K562 (cell line): ENCODE results near the gene KMT2A. TPM values are rescaled to one million over a fixed set of nuclear protein-coding genes. Genes with fewer than 3 reads are reported as not detected.

Experiments used
- ATF7 ChIP-seq: fragments of 450-650 bp; IDR thresholded peaks from 2 replicates; pipeline ENCODE4 v1.7.1; 2014; ENCODE audit warnings: mild to moderate bottlenecking, moderate library complexity
- CEBPG ChIP-seq, 3 experiments: fragments of 200-800 bp in 1 of 3; sonication (Bioruptor generic) in 1 of 3; sonication (generic) in 1 of 3; formaldehyde crosslinking in 1 of 3; IDR thresholded peaks in 2 of 3; conservative IDR thresholded peaks in 1 of 3; 2 replicates each; pipeline versions ENCODE4 v1.6.1 to v1.8.0; 2016 to 2022; ENCODE audit warnings: missing compliant biosample characterization in 2 of 3, missing genetic modification characterization in 2 of 3, mild to moderate bottlenecking in 1 of 3, missing genetic modification reagents in 1 of 3
- CHD2 ChIP-seq: IDR thresholded peaks from 2 replicates; pipeline ENCODE4 v1.6.1; 2011; ENCODE audit warnings: low read depth, low read length
- CSDE1 ChIP-seq, 2 experiments: fragments of 450-650 bp; IDR thresholded peaks; 2 replicates each; pipeline ENCODE4 v1.6.1; 2016; ENCODE audit warnings: mild to moderate bottlenecking in 1 of 2
- DACH1 ChIP-seq: fragments of 450-650 bp; IDR thresholded peaks from 2 replicates; pipeline ENCODE4 v1.6.1; 2018; ENCODE audit not compliant: partially characterized antibody
- HDAC1 ChIP-seq, 2 experiments: fragments of 450-650 bp; IDR thresholded peaks; 2 replicates each; pipeline ENCODE4 v1.6.1; 2016 to 2017; ENCODE audit warnings: inconsistent platforms in 1 of 2, mild to moderate bottlenecking in 1 of 2, moderate library complexity in 1 of 2
- JUN ChIP-seq, 2 experiments: sonication (generic) in 1 of 2; formaldehyde crosslinking in 1 of 2; IDR thresholded peaks; 2 replicates each; pipeline versions ENCODE4 v1.6.1 to v1.8.0; 2012 to 2022; ENCODE audit warnings: borderline replicate concordance in 2 of 2, mild to moderate bottlenecking in 2 of 2, improper control_type of control experiment in 1 of 2, low read depth in 1 of 2, low read length in 1 of 2, missing genetic modification reagents in 1 of 2
- MBD2 ChIP-seq: sonication (generic); IDR thresholded peaks from 2 replicates; pipeline ENCODE4 v1.6.1; 2016; ENCODE audit warnings: low read depth, borderline replicate concordance
- MIER1 ChIP-seq: fragments of 450-650 bp; IDR thresholded peaks from 2 replicates; pipeline ENCODE4 v1.6.1; 2016; ENCODE audit warnings: antibody characterized with exemption, mild to moderate bottlenecking, low read depth
- NRF1 ChIP-seq, 2 experiments: fragments of 450-650 bp; IDR thresholded peaks in 1 of 2; conservative IDR thresholded peaks in 1 of 2; 2 replicates each; pipeline ENCODE4 v1.6.1; 2014; ENCODE audit warnings: mild to moderate bottlenecking in 2 of 2
- PRMT5 ChIP-seq: sonication (generic); formaldehyde crosslinking; IDR thresholded peaks from 2 replicates; pipeline ENCODE4 v1.5.0; 2020; ENCODE audit warnings: missing genetic modification reagents
- RFX7 ChIP-seq: fragments of 250-450 bp; sonication (Bioruptor Pico); IDR thresholded peaks from 2 replicates; pipeline ENCODE4 v1.5.1; 2021; ENCODE audit warnings: mild to moderate bottlenecking
- SAFB ChIP-seq: fragments of 200-400 bp; formaldehyde crosslinking; IDR thresholded peaks from 2 replicates; pipeline ENCODE4 v1.6.1; 2017; ENCODE audit warnings: low read depth, low read length, borderline replicate concordance
- SRF ChIP-seq, 2 experiments: fragments of 250-450, 450-650 bp in 1 of 2; sonication (Bioruptor Pico) in 1 of 2; sonication (generic) in 1 of 2; formaldehyde crosslinking; IDR thresholded peaks; 2 replicates each; pipeline versions ENCODE4 v1.5.0 to v1.5.1; 2020 to 2022; ENCODE audit warnings: mild to moderate bottlenecking in 1 of 2, missing genetic modification reagents in 1 of 2
- TEAD1 ChIP-seq, 2 experiments: fragments of 450-650 bp in 1 of 2; sonication (generic) in 1 of 2; formaldehyde crosslinking; IDR thresholded peaks; 2 replicates each; pipeline versions ENCODE4 v1.4.0 to v1.8.0; 2020 to 2022; ENCODE audit warnings: mild to moderate bottlenecking in 2 of 2, missing genetic modification reagents in 1 of 2
- TFAM ChIP-seq: fragments of 250-450 bp; sonication (Bioruptor Pico); conservative IDR thresholded peaks from 2 replicates; pipeline ENCODE4 v1.5.0; 2021; ENCODE audit warnings: mild to moderate bottlenecking, moderate library complexity
- ZFP30 ChIP-seq: fragments of 250-450 bp; sonication (Bioruptor Pico); IDR thresholded peaks from 2 replicates; pipeline ENCODE4 v1.8.0; 2022; ENCODE audit warnings: moderate library complexity, mild to moderate bottlenecking, inconsistent platforms, borderline replicate concordance
- ZFX ChIP-seq: sonication (generic); formaldehyde crosslinking; IDR thresholded peaks from 2 replicates; pipeline ENCODE4 v1.8.0; 2022; ENCODE audit warnings: mild to moderate bottlenecking, missing genetic modification reagents, moderate library complexity
- ZNF551 ChIP-seq: fragments of 250-450 bp; sonication (Bioruptor Pico); IDR thresholded peaks from 2 replicates; pipeline ENCODE4 v1.5.0; 2021; ENCODE audit warnings: mild to moderate bottlenecking, moderate library complexity
- polyA plus RNA-seq, 8 experiments: library from polyadenylated mRNA; depleted of rRNA in 4 of 8; stranded (reverse) in 5 of 8; unstranded in 3 of 8; fragments of >200 nt; fragmentation: Nextera tagmentation in 2 of 8; fragmentation: Illumina TruSeq in 1 of 8; extraction: Ambion mirVana in 2 of 8; extraction: Trizol in 1 of 8; gene quantifications; 2 replicates each; pipeline versions ENCODE4 v1.2.1 to v1.2.3, GENCODE V29; 2011 to 2014; ENCODE audit warnings: inconsistent platforms in 1 of 8, missing spikeins in 1 of 8
- total RNA-seq, 7 experiments: library from RNA; depleted of rRNA in 6 of 7; stranded (reverse); fragments of >200 nt in 6 of 7; fragmentation: Illumina TruSeq in 2 of 7; extraction: Trizol in 2 of 7; gene quantifications; 2 replicates each; pipeline versions ENCODE4 v1.2.1 to v1.2.3, GENCODE V29; 2011 to 2021; ENCODE audit warnings: low replicate concordance in 1 of 7
- TF ChIP-seq, protein P1 (sequence below): sonication (generic); formaldehyde crosslinking; IDR thresholded peaks from 2 replicates; pipeline ENCODE4 v1.8.1; 2023; ENCODE audit warnings: mild to moderate bottlenecking, missing genetic modification reagents
- TF ChIP-seq, protein P2 (sequence below): conservative IDR thresholded peaks from 2 replicates; pipeline ENCODE4 v1.6.1; 2011; ENCODE audit warnings: low read depth, mild to moderate bottlenecking, low read length; ENCODE audit not compliant: control insufficient read depth
- TF ChIP-seq, protein P3 (sequence below): fragments of 250-450 bp; sonication (Bioruptor Pico); IDR thresholded peaks from 2 replicates; pipeline ENCODE4 v1.5.0; 2021

The KMT2A gene
- total and polyA plus RNA-seq, 9 of the 15 experiments (the other 6 are each of a cell fraction or from before 2014, with no cell fraction given): 9.6 to 59.9 (median 32.6) TPM

DNA sequence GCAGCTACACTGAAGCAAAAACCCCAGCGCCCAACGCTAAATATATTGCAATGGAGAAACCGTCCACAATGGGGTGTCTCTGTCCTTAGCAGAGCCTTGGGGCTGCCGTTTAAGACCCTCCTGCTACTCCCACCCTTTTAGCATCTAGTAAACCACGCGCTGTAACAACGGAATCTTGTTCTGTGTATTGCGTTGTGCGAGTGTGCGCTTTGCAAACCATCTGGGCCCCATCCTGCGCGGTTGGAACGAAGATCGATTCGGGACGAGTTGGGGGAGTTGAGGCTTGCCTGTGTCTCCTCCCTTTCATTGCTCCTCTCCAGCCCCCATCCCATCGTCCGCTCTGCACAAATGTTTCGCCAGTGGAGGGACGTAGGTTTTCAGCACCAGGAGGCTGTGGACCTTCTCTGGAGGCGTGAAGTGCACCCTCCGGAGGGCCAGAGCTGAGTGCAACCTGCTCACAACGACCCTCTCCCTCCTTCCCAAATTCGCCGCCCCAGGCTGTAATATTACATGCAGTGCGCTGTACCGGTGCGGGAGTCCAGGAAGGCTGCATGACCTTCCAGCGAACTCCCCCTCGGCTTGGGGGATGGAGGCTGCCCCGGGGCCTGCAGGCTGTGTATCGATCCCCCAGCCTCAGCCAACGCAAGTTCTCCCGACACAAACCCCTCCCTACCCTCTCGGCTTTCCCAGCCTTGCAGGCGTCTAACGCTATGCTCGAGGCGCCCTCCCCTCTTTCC is 1.6 kb upstream of the KMT2A start (continued):
- TF ChIP-seq SAFB (no peak), RFX7 (CRISPR knock-in tag) (no peak), CEBPG (CRISPR knock-in tag; IDR thresholded peaks at IDR 0.05) (peak; percentile 27; the same call in 1 of the 2 replicates), CEBPG (tag; conservative IDR thresholded peaks at IDR 0.05 in 1 of 2, IDR thresholded peaks at IDR 0.05 in 1 of 2) (no peak), DACH1 (no peak), ZFP30 (CRISPR knock-in tag) (no peak), CSDE1 (IDR thresholded peaks at IDR 0.05) (no peak), JUN (IDR thresholded peaks at IDR 0.05; ENCODE audit: borderline replicate concordance, low read depth, low read length) (no peak), JUN (CRISPR knock-in tag; IDR thresholded peaks at IDR 0.05; ENCODE audit: borderline replicate concordance) (0 out of 2 replicates have a peak, but pooled peaks have one; percentile 43), PRMT5 (CRISPR knock-in tag) (0 out of 2 replicates have a peak, but pooled peaks have one; percentile 78), HDAC1 (IDR thresholded peaks at IDR 0.05) (peak in 1 of 2 experiments; percentile 53; a peak in 1 of 4 replicates), TEAD1 (CRISPR knock-in tag; IDR thresholded peaks at IDR 0.05) (peak in 1 of 2 experiments; percentile 44; a peak in 1 of 4 replicates), ATF7 (0 out of 2 replicates have a peak, but pooled peaks have one; percentile 9), CHD2 (no peak), NRF1 (conservative IDR thresholded peaks at IDR 0.05 in 1 of 2, IDR thresholded peaks at IDR 0.05 in 1 of 2) (0 out of 4 replicates have a peak, but pooled peaks of 1 of the 2 experiments have one; percentile 4), MIER1 (peak; percentile 90), MBD2 (0 out of 2 replicates have a peak, but pooled peaks have one; percentile 5), ZFX (no peak), SRF (CRISPR knock-in tag; IDR thresholded peaks at IDR 0.05) (no peak), ZNF551 (CRISPR knock-in tag) (no peak), TFAM (no peak)
- TF ChIP-seq, protein P1, sequence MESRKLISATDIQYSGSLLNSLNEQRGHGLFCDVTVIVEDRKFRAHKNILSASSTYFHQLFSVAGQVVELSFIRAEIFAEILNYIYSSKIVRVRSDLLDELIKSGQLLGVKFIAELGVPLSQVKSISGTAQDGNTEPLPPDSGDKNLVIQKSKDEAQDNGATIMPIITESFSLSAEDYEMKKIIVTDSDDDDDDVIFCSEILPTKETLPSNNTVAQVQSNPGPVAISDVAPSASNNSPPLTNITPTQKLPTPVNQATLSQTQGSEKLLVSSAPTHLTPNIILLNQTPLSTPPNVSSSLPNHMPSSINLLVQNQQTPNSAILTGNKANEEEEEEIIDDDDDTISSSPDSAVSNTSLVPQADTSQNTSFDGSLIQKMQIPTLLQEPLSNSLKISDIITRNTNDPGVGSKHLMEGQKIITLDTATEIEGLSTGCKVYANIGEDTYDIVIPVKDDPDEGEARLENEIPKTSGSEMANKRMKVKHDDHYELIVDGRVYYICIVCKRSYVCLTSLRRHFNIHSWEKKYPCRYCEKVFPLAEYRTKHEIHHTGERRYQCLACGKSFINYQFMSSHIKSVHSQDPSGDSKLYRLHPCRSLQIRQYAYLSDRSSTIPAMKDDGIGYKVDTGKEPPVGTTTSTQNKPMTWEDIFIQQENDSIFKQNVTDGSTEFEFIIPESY: peak; percentile 31; the same call in 1 of the 2 replicates
- TF ChIP-seq, protein P2, sequence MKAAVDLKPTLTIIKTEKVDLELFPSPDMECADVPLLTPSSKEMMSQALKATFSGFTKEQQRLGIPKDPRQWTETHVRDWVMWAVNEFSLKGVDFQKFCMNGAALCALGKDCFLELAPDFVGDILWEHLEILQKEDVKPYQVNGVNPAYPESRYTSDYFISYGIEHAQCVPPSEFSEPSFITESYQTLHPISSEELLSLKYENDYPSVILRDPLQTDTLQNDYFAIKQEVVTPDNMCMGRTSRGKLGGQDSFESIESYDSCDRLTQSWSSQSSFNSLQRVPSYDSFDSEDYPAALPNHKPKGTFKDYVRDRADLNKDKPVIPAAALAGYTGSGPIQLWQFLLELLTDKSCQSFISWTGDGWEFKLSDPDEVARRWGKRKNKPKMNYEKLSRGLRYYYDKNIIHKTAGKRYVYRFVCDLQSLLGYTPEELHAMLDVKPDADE: peak; percentile 61; the same call in 1 of the 2 replicates
- TF ChIP-seq, protein P3, sequence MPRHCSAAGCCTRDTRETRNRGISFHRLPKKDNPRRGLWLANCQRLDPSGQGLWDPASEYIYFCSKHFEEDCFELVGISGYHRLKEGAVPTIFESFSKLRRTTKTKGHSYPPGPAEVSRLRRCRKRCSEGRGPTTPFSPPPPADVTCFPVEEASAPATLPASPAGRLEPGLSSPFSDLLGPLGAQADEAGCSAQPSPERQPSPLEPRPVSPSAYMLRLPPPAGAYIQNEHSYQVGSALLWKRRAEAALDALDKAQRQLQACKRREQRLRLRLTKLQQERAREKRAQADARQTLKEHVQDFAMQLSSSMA: no peak
